HepG2 (cell line): ENCODE measurements around the gene UBAP2L. TPM values are rescaled to one million over a fixed set of nuclear protein-coding genes. Genes with fewer than 3 reads are reported as not detected.

ENCODE experiments used
- ATAC-seq: fragments of 200-7000 bp; cut with Tn5 transposase; 3 replicates; pipeline ENCODE4 v1.9.1; 2020; ENCODE audit warnings: mild to moderate bottlenecking, moderate library complexity
- BruUV-seq: library from RNA; stranded (reverse); fragments of 400-500 nt; replicated peaks from 2 replicates; lab custom pipeline; 2021; lab: Mats Ljungman, UMichigan
- CTCF ChIA-PET: fragments of 300-600 bp; formaldehyde crosslinking; extraction: SDS; loops from one replicate; lab custom pipeline; 2021; ENCODE audit warnings: low total read pairs, inconsistent platforms, low intra/inter-chr PET ratio; lab: Yijun Ruan, JAX
- POLR2A ChIA-PET: fragments of 350-600 bp; sonication (Branson Sonifier 250); formaldehyde crosslinking; loops from one replicate; lab custom pipeline; 2020; ENCODE audit warnings: antibody characterized with exemption, inconsistent platforms; lab: Yijun Ruan, JAX
- DNase-seq: peaks from one replicate; pipeline ENCODE4 v3.0.0-alpha.2; 2015; ENCODE audit warnings: low spot score
- FAIRE-seq: peaks from 3 replicates; lab custom pipeline; 2011; peaks lifted over from hg19 to GRCh38; lab: Jason Lieb, UNC
- H2AFZ ChIP-seq: one replicate; pipeline ENCODE4 v1.6.1; 2011; ENCODE audit warnings: low read length, inconsistent platforms
- H3K27ac ChIP-seq: fragments of 300-600 bp; 3 replicates; pipeline ENCODE4 v1.8.0; 2011; ENCODE audit warnings: mixed run types, mild to moderate bottlenecking, mixed read lengths, low read length, inconsistent platforms; ENCODE audit not compliant: insufficient read depth; ENCODE audit errors: extremely low read length
- H3K27me3 ChIP-seq, 2 experiments: fragments of 200-600 bp in 1 of 2; 2 replicates in 1 of 2; 3 replicates in 1 of 2; pipeline versions ENCODE4 v1.6.0 to v1.8.0; 2011; ENCODE audit warnings: low read length in 2 of 2, mild to moderate bottlenecking in 2 of 2, moderate library complexity in 2 of 2, inconsistent platforms in 1 of 2; ENCODE audit not compliant: insufficient read depth in 2 of 2, control insufficient read depth in 1 of 2
- H3K36me3 ChIP-seq, 2 experiments: fragments of 200-600 bp in 1 of 2; replicated peaks in 1 of 2; 2 replicates in 1 of 2; 3 replicates in 1 of 2; pipeline versions ENCODE4 v1.5.1 to v1.8.0; 2011; ENCODE audit warnings: low read length in 2 of 2, inconsistent platforms in 1 of 2; ENCODE audit not compliant: insufficient read depth in 2 of 2, control insufficient read depth in 1 of 2
- H3K4me1 ChIP-seq: 2 replicates; pipeline ENCODE4 v1.5.1; 2012; ENCODE audit warnings: low read length, inconsistent platforms; ENCODE audit not compliant: insufficient read depth
- H3K4me2 ChIP-seq: 2 replicates; pipeline ENCODE4 v1.6.0; 2011; ENCODE audit warnings: low read depth, low read length, inconsistent platforms
- H3K4me3 ChIP-seq, 3 experiments: fragments of 200-600 bp in 1 of 3; sonication (generic), shearing (Covaris generic) in 1 of 3; replicated peaks in 1 of 3; 2 replicates each; pipeline ENCODE4 v1.5.1; 2011 to 2016; ENCODE audit warnings: low read length in 3 of 3, inconsistent platforms in 2 of 3, low read depth in 2 of 3, mild to moderate bottlenecking in 2 of 3, control low read depth in 1 of 3, mixed read lengths in 1 of 3; ENCODE audit not compliant: insufficient read depth in 1 of 3
- H3K79me2 ChIP-seq: one replicate; pipeline ENCODE4 v1.6.1; 2011; ENCODE audit warnings: low read length, inconsistent platforms; ENCODE audit not compliant: insufficient read depth
- H3K9ac ChIP-seq: 2 replicates; pipeline ENCODE4 v1.6.0; 2011; ENCODE audit warnings: mild to moderate bottlenecking, low read depth, low read length, inconsistent platforms; ENCODE audit not compliant: insufficient read depth
- H3K9me3 ChIP-seq: 2 replicates; pipeline ENCODE4 v1.5.1; 2012; ENCODE audit warnings: mild to moderate bottlenecking, low read length
- H4K20me1 ChIP-seq: 2 replicates; pipeline ENCODE4 v1.6.0; 2011; ENCODE audit warnings: inconsistent platforms, mild to moderate bottlenecking, low read length, moderate library complexity; ENCODE audit not compliant: insufficient read depth
- EP300 ChIP-seq, 3 experiments: sonication (generic) in 1 of 3; formaldehyde crosslinking in 1 of 3; IDR thresholded peaks; 2 replicates each; pipeline versions ENCODE4 v1.5.1 to v1.6.1; 2011 to 2020; ENCODE audit warnings: low read depth in 2 of 3, low read length in 2 of 3, borderline replicate concordance in 1 of 3, improper control_type of control experiment in 1 of 3, mild to moderate bottlenecking in 1 of 3, missing genetic modification reagents in 1 of 3, moderate library complexity in 1 of 3
- FOXA3 ChIP-seq: IDR thresholded peaks from 2 replicates; pipeline ENCODE4 v1.6.1; 2016; ENCODE audit warnings: missing genetic modification reagents, missing compliant biosample characterization
- HDAC1 ChIP-seq: sonication (generic); formaldehyde crosslinking; IDR thresholded peaks from 2 replicates; pipeline ENCODE4 v1.5.1; 2020; ENCODE audit warnings: mild to moderate bottlenecking, missing genetic modification reagents
- HNF4G ChIP-seq, 2 experiments: sonication (generic) in 1 of 2; formaldehyde crosslinking in 1 of 2; IDR thresholded peaks; 2 replicates each; pipeline versions ENCODE4 v1.4.0 to v1.6.1; 2011 to 2020; ENCODE audit warnings: borderline replicate concordance in 2 of 2, low read depth in 2 of 2, mild to moderate bottlenecking in 2 of 2, low read length in 1 of 2, missing genetic modification reagents in 1 of 2, moderate library complexity in 1 of 2
- HOXD1 ChIP-seq: sonication (generic); formaldehyde crosslinking; IDR thresholded peaks from 2 replicates; pipeline ENCODE4 v1.5.0; 2020; ENCODE audit warnings: missing genetic modification reagents
- KAT7 ChIP-seq: IDR thresholded peaks from 2 replicates; pipeline ENCODE4 v1.6.1; 2018; ENCODE audit warnings: borderline replicate concordance, missing compliant biosample characterization
- NCOA1 ChIP-seq: sonication (generic); formaldehyde crosslinking; IDR thresholded peaks from 2 replicates; pipeline ENCODE4 v1.9.0; 2021; ENCODE audit warnings: missing genetic modification reagents
- PHF21A ChIP-seq: sonication (generic); formaldehyde crosslinking; IDR thresholded peaks from 2 replicates; pipeline ENCODE4 v1.5.0; 2020; ENCODE audit warnings: mild to moderate bottlenecking, missing genetic modification reagents
- PHF5A ChIP-seq: IDR thresholded peaks from one replicate; pipeline ENCODE4 v1.6.1; 2018; ENCODE audit warnings: low read depth, missing genetic modification reagents; ENCODE audit not compliant: unreplicated experiment
- RFX5 ChIP-seq: IDR thresholded peaks from 2 replicates; pipeline ENCODE4 v1.6.1; 2011; ENCODE audit warnings: low read depth, low read length, improper control_type of control experiment
- SPEN ChIP-seq: sonication (generic); formaldehyde crosslinking; IDR thresholded peaks from 2 replicates; pipeline ENCODE4 v1.5.1; 2020; ENCODE audit warnings: low read depth, mild to moderate bottlenecking, missing genetic modification reagents
- ZMYM2 ChIP-seq: sonication (generic); formaldehyde crosslinking; IDR thresholded peaks from 2 replicates; pipeline ENCODE4 v1.8.0; 2022; ENCODE audit warnings: mild to moderate bottlenecking, missing genetic modification reagents
- ZNF138 ChIP-seq: sonication (generic); formaldehyde crosslinking; IDR thresholded peaks from 2 replicates; pipeline ENCODE4 v1.5.0; 2020; ENCODE audit warnings: mild to moderate bottlenecking, low read depth, missing genetic modification reagents
- ZNF557 ChIP-seq: sonication (generic); formaldehyde crosslinking; IDR thresholded peaks from 2 replicates; pipeline ENCODE4 v1.4.0; 2020; ENCODE audit warnings: missing genetic modification reagents
- ZNF644 ChIP-seq: IDR thresholded peaks from 2 replicates; pipeline ENCODE4 v1.6.1; 2016; ENCODE audit warnings: low read depth
- WGBS: methylation state at CpG from one replicate; pipeline ENCODE4 v1.1.6; 2017; ENCODE audit warnings: low lambda C conversion rate; 5-methylcytosine and 5-hydroxymethylcytosine counted together
- in situ Hi-C: cut with HindIII; loops from 2 replicates; pipeline ENCODE4 v1.10.0; 2017; ENCODE audit warnings: low pct_unique_long_range_greater_than_20kb; ENCODE audit not compliant: extremely low pct_ligation_motif_present
- intact Hi-C: fragments of 100-400 bp; cut with micrococcal nuclease; formaldehyde crosslinking; loops from one replicate; pipeline ENCODE4 v1.10.0; 2022; ENCODE audit not compliant: unreplicated experiment
- polyA plus RNA-seq, 8 experiments: library from polyadenylated mRNA; depleted of rRNA in 3 of 8; stranded (reverse) in 7 of 8; unstranded in 1 of 8; fragments of >200 nt; fragmentation: Illumina TruSeq in 4 of 8; extraction: Trizol in 4 of 8; gene quantifications; 2 replicates each; pipeline versions ENCODE4 v1.2.1 to v1.2.3, GENCODE V29; 2011 to 2016; ENCODE audit warnings: low read depth in 4 of 8, missing spikeins in 1 of 8, mixed read lengths in 1 of 8; ENCODE audit not compliant: insufficient read depth in 1 of 8
- total RNA-seq, 5 experiments: library from RNA; depleted of rRNA; stranded (reverse); fragments of >200 nt; fragmentation: Illumina TruSeq; extraction: Trizol; gene quantifications; 2 replicates each; pipeline ENCODE4 v1.2.3, GENCODE V29; 2016; ENCODE audit warnings: low read depth in 1 of 5
- TF ChIP-seq, protein P1 (sequence below): sonication (generic); formaldehyde crosslinking; IDR thresholded peaks from 2 replicates; pipeline ENCODE4 v1.4.0; 2020; ENCODE audit warnings: missing genetic modification reagents, borderline replicate concordance
- TF ChIP-seq, protein P2 (sequence below): sonication (generic); formaldehyde crosslinking; conservative IDR thresholded peaks from 2 replicates; pipeline ENCODE4 v1.4.0; 2020; ENCODE audit warnings: missing genetic modification reagents
- TF ChIP-seq, protein P3 (sequence below): sonication (generic); formaldehyde crosslinking; conservative IDR thresholded peaks from 2 replicates; pipeline ENCODE4 v1.4.0; 2020; ENCODE audit warnings: mild to moderate bottlenecking, missing genetic modification reagents, moderate library complexity

Gene UBAP2L
- total and polyA plus RNA-seq, 2 of the 13 experiments (the other 11 are each of a cell fraction or from before 2014, with no cell fraction given): 74.2 to 159 TPM

DNA sequence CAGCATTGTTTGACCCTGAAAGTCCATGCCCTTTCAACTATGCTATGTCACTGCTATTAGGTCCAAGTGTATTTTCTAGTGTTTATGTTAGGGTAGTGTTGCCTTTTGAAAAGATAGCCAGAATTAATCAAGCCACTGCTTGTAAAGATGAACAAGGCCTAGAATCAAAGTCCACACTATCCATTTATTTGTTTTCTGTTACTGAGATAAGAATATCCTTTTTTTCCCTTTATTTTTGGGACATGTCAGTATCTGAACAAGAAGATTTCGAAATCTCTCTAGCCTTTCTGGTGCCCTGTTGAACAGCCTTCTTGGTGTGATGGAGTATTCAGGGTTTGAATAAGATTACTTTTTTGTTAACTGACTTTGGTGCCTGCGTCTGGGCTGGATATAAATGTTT is 16.7 kb downstream of the UBAP2L start:
- in situ Hi-C loops: no loop called here
- peak overlapping the region; percentile 25; the same call in 1 of the 2 replicates for H3K9ac ChIP-seq
- ATAC-seq (peak; percentile 90), FAIRE-seq (peak; percentile 77), DNase-seq (peak; percentile 92)
- WGBS: 2% methylated on average over 2 of the region's 2 CpGs
- intact Hi-C loops: loop anchor here (2.0 kb wide), 1 partner anchor 17 kb away; the partner anchor contains the start of gene UBAP2L
- H2AFZ ChIP-seq: no peak overlapping the region
- H3K4me1 ChIP-seq: peaks cover 57% of the 10 kb centered on the region
- no peaks in the 10 kb centered on the region for H3K9me3 ChIP-seq
- H3K4me3 ChIP-seq: peak overlapping the region in 1 of 3 experiments; percentile 49; a peak in 1 of 6 replicates
- 0 out of 2 replicates have a peak, but pooled peaks cover 4% of the 10 kb centered on the region for H4K20me1 ChIP-seq
- no TSS peak for BruUV-seq
- peak overlapping the region; percentile 80 for H3K27ac ChIP-seq
- H3K36me3 ChIP-seq: peaks cover 21 to 66% of the 10 kb centered on the region in 2 experiments
- CTCF ChIA-PET: no interaction called here
- POLR2A ChIA-PET: interaction anchor here (5.1 kb wide), 1 partner anchor 18 kb away, joined by 29 read pairs; the partner anchor contains the start of gene UBAP2L
- peak overlapping the region; percentile 64 for H3K4me2 ChIP-seq
- H3K79me2 ChIP-seq: peaks cover 33% of the 10 kb centered on the region
- H3K27me3 ChIP-seq: no peaks in the 10 kb centered on the region
- TF ChIP-seq RFX5 (no peak), FOXA3 (CRISPR knock-in tag) (peak; percentile 86), EP300 (IDR thresholded peaks at IDR 0.05; ENCODE audit: low read depth in 2 of 2, low read length in 2 of 2) (peak in 1 of 2 experiments; percentile 83; a peak in 2 of 4 replicates), EP300 (CRISPR knock-in tag; IDR thresholded peaks at IDR 0.05; ENCODE audit: borderline replicate concordance) (no peak; the same call in 1 of the 2 replicates), HDAC1 (peak; percentile 79), PHF5A (CRISPR knock-in tag) (peak; percentile 16), SPEN (CRISPR knock-in tag) (no peak), HOXD1 (0 out of 2 replicates have a peak, but pooled peaks have one; percentile 42), NCOA1 (CRISPR knock-in tag) (no peak), ZNF557 (0 out of 2 replicates have a peak, but pooled peaks have one; percentile 62), ZMYM2 (no peak), ZNF138 (no peak), ZNF644 (CRISPR knock-in tag) (no peak), PHF21A (CRISPR knock-in tag) (peak; percentile 80), HNF4G (IDR thresholded peaks at IDR 0.05; ENCODE audit: borderline replicate concordance, low read depth, low read length) (peak; percentile 80), HNF4G (CRISPR knock-in tag; IDR thresholded peaks at IDR 0.05; ENCODE audit: borderline replicate concordance, low read depth) (peak; percentile 32; the same call in 1 of the 2 replicates), KAT7 (no peak)
- TF ChIP-seq, protein P1, sequence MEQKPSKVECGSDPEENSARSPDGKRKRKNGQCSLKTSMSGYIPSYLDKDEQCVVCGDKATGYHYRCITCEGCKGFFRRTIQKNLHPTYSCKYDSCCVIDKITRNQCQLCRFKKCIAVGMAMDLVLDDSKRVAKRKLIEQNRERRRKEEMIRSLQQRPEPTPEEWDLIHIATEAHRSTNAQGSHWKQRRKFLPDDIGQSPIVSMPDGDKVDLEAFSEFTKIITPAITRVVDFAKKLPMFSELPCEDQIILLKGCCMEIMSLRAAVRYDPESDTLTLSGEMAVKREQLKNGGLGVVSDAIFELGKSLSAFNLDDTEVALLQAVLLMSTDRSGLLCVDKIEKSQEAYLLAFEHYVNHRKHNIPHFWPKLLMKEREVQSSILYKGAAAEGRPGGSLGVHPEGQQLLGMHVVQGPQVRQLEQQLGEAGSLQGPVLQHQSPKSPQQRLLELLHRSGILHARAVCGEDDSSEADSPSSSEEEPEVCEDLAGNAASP: peak; percentile 67; the same call in 1 of the 2 replicates
- TF ChIP-seq, protein P2, sequence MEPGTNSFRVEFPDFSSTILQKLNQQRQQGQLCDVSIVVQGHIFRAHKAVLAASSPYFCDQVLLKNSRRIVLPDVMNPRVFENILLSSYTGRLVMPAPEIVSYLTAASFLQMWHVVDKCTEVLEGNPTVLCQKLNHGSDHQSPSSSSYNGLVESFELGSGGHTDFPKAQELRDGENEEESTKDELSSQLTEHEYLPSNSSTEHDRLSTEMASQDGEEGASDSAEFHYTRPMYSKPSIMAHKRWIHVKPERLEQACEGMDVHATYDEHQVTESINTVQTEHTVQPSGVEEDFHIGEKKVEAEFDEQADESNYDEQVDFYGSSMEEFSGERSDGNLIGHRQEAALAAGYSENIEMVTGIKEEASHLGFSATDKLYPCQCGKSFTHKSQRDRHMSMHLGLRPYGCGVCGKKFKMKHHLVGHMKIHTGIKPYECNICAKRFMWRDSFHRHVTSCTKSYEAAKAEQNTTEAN (CRISPR knock-in tag): 0 out of 2 replicates have a peak, but pooled peaks have one; percentile 20
- TF ChIP-seq, protein P3, sequence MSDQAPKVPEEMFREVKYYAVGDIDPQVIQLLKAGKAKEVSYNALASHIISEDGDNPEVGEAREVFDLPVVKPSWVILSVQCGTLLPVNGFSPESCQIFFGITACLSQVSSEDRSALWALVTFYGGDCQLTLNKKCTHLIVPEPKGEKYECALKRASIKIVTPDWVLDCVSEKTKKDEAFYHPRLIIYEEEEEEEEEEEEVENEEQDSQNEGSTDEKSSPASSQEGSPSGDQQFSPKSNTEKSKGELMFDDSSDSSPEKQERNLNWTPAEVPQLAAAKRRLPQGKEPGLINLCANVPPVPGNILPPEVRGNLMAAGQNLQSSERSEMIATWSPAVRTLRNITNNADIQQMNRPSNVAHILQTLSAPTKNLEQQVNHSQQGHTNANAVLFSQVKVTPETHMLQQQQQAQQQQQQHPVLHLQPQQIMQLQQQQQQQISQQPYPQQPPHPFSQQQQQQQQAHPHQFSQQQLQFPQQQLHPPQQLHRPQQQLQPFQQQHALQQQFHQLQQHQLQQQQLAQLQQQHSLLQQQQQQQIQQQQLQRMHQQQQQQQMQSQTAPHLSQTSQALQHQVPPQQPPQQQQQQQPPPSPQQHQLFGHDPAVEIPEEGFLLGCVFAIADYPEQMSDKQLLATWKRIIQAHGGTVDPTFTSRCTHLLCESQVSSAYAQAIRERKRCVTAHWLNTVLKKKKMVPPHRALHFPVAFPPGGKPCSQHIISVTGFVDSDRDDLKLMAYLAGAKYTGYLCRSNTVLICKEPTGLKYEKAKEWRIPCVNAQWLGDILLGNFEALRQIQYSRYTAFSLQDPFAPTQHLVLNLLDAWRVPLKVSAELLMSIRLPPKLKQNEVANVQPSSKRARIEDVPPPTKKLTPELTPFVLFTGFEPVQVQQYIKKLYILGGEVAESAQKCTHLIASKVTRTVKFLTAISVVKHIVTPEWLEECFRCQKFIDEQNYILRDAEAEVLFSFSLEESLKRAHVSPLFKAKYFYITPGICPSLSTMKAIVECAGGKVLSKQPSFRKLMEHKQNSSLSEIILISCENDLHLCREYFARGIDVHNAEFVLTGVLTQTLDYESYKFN (CRISPR knock-in tag): peak; percentile 96
